HL-60 (cell line): ENCODE measurements around the gene STARD3.

Experiments
- DNase-seq, 2 experiments: peaks; one replicate each; pipeline ENCODE4 v3.0.0-alpha.2; 2010 to 2020; ENCODE audit warnings: low read depth in 1 of 2, low spot score in 1 of 2
- H3K27ac ChIP-seq: fragments of 250-450 bp; sonication (Bioruptor Pico); replicated peaks from 2 replicates; pipeline ENCODE4 v1.5.1; 2020; ENCODE audit warnings: mild to moderate bottlenecking, moderate library complexity
- H3K27me3 ChIP-seq: fragments of 250-450 bp; sonication (Bioruptor Pico); 2 replicates; pipeline ENCODE4 v1.5.1; 2021; ENCODE audit warnings: mild to moderate bottlenecking, moderate library complexity; ENCODE audit not compliant: insufficient read depth, poor library complexity, severe bottlenecking
- H3K4me3 ChIP-seq: replicated peaks from 2 replicates; pipeline ENCODE4 v1.5.1; 2011; ENCODE audit warnings: mild to moderate bottlenecking, control low read depth, low read length; ENCODE audit not compliant: insufficient read depth
- CTCF ChIP-seq: IDR thresholded peaks from one replicate; pipeline ENCODE4 v1.5.1; 2011; ENCODE audit warnings: low read length, control low read depth, inconsistent platforms; ENCODE audit not compliant: insufficient read depth
- GABPA ChIP-seq: IDR thresholded peaks from 2 replicates; pipeline ENCODE4 v1.6.1; 2012; ENCODE audit warnings: low read depth
- POLR2AphosphoS5 ChIP-seq: IDR thresholded peaks from 2 replicates; pipeline ENCODE4 v1.6.1; 2012; ENCODE audit warnings: low read depth
- REST ChIP-seq: IDR thresholded peaks from 2 replicates; pipeline ENCODE4 v1.6.1; 2012; ENCODE audit warnings: low read depth; ENCODE audit not compliant: insufficient replicate concordance
- SPI1 ChIP-seq: IDR thresholded peaks from 2 replicates; pipeline ENCODE4 v1.6.1; 2012; ENCODE audit warnings: low read depth, mild to moderate bottlenecking, borderline replicate concordance

The STARD3 gene

GRCh38 chr17:39611401-39612112 is 25.4 kb upstream of the STARD3 start:
- no peak for DNase-seq
- H3K27me3 ChIP-seq, result peaks cover 30% of the 10 kb centered on the region
- no peak overlapping the region for H3K4me3 ChIP-seq
- no peak overlapping the region for H3K27ac ChIP-seq
- TF ChIP-seq POLR2AphosphoS5 (no peak), REST (no peak), GABPA (no peak), CTCF (no peak), SPI1 (no peak)

- Histone ChIP-seq H3K27me3 (peaks cover 21% of the 10 kb centered on the region), H3K4me3 (no peak overlapping the region), H3K27ac (no peak overlapping the region)
- TF ChIP-seq CTCF, result no peak
- no peak for TF ChIP-seq SPI1
- TF ChIP-seq REST, result no peak
- no peak for TF ChIP-seq POLR2AphosphoS5
- no peak for TF ChIP-seq GABPA
- DNase-seq, result no peak
These were observed 24.6 kb upstream of the STARD3 start for GRCh38 chr17:39612291-39612894.

GRCh38 chr17:39612935-39613464 is 23.9 kb upstream of the STARD3 start:
- no peak for TF ChIP-seq GABPA
- Histone ChIP-seq H3K27me3 (peaks cover 17% of the 10 kb centered on the region), H3K4me3 (no peak overlapping the region), H3K27ac (no peak overlapping the region)
- no peak for DNase-seq

GRCh38 chr17:39614545-39615157 is 22.3 kb upstream of the STARD3 start:
- no peak for DNase-seq
- peaks cover 2% of the 10 kb centered on the region for H3K27me3 ChIP-seq
- H3K27ac ChIP-seq, result no peak overlapping the region
- no peak for TF ChIP-seq GABPA
- TF ChIP-seq POLR2AphosphoS5, result no peak
- no peak for TF ChIP-seq REST
- TF ChIP-seq SPI1, result no peak
- no peak for TF ChIP-seq CTCF
- no peak overlapping the region for H3K4me3 ChIP-seq
